GM12878 (cell line): ENCODE results near the gene SLC49A4. TPM values are rescaled to one million over a fixed set of nuclear protein-coding genes. Genes with fewer than 3 reads are reported as not detected.

Source experiments
- BHLHE40 ChIP-seq, 2 experiments: fragments of 450-650 bp in 1 of 2; IDR thresholded peaks; 2 replicates each; pipeline ENCODE4 v1.6.1; 2011 to 2017; ENCODE audit warnings: low read depth in 2 of 2, borderline replicate concordance in 1 of 2, improper control_type of control experiment in 1 of 2, low read length in 1 of 2, mild to moderate bottlenecking in 1 of 2
- BRCA1 ChIP-seq: IDR thresholded peaks from 2 replicates; pipeline ENCODE4 v1.6.1; 2011; ENCODE audit warnings: low read depth, low read length, improper control_type of control experiment
- FOXK2 ChIP-seq: fragments of 450-650 bp; IDR thresholded peaks from 2 replicates; pipeline ENCODE4 v1.6.1; 2017; ENCODE audit warnings: mild to moderate bottlenecking, moderate library complexity
- HDAC6 ChIP-seq: fragments of 200-600 bp; sonication (generic); IDR thresholded peaks from one replicate; pipeline ENCODE4 v1.8.0; 2017; ENCODE audit warnings: antibody characterized with exemption; ENCODE audit not compliant: unreplicated experiment
- IRF4 ChIP-seq: IDR thresholded peaks from 2 replicates; pipeline ENCODE4 v1.6.1; 2011; ENCODE audit warnings: low read depth, low read length
- KAT2A ChIP-seq: conservative IDR thresholded peaks from 2 replicates; pipeline ENCODE4 v1.6.1; 2011; ENCODE audit warnings: low read depth, low read length; ENCODE audit not compliant: control insufficient read depth
- NR2F1 ChIP-seq: fragments of 450-650 bp; conservative IDR thresholded peaks from 2 replicates; pipeline ENCODE4 v1.6.1; 2017; ENCODE audit warnings: mild to moderate bottlenecking
- POLR2A ChIP-seq: IDR thresholded peaks from 2 replicates; pipeline ENCODE4 v1.6.1; 2011; ENCODE audit warnings: low read depth, mild to moderate bottlenecking, low read length
- RFX5 ChIP-seq: IDR thresholded peaks from 2 replicates; pipeline ENCODE4 v1.6.1; 2011; ENCODE audit warnings: low read depth, low read length, improper control_type of control experiment
- STAT1 ChIP-seq: fragments of 450-650 bp; conservative IDR thresholded peaks from 2 replicates; pipeline ENCODE4 v1.6.1; 2014; ENCODE audit warnings: antibody characterized with exemption, mild to moderate bottlenecking
- SUZ12 ChIP-seq: fragments of 200-600 bp; sonication (generic); IDR thresholded peaks from one replicate; pipeline ENCODE4 v1.6.1; 2018; ENCODE audit warnings: antibody characterized with exemption, mild to moderate bottlenecking; ENCODE audit not compliant: unreplicated experiment
- ZSCAN29 ChIP-seq: fragments of 450-650 bp; IDR thresholded peaks from 2 replicates; pipeline ENCODE4 v1.6.1; 2017; ENCODE audit warnings: mild to moderate bottlenecking, moderate library complexity
- ZZZ3 ChIP-seq: IDR thresholded peaks from 2 replicates; pipeline ENCODE4 v1.6.1; 2011; ENCODE audit warnings: low read depth; ENCODE audit not compliant: control insufficient read depth, insufficient read length
- polyA plus RNA-seq, 11 experiments: library from polyadenylated mRNA; depleted of rRNA in 4 of 11; unstranded in 6 of 11; stranded (reverse) in 5 of 11; fragments of >200 nt; fragmentation: Nextera tagmentation in 4 of 11; fragmentation: Illumina TruSeq in 1 of 11; extraction: Ambion mirVana in 4 of 11; extraction: Trizol in 1 of 11; gene quantifications; 1 replicate in 1 of 11; 2 replicates in 10 of 11; pipeline versions ENCODE4 v1.2.1 to v1.2.3, GENCODE V29; 2011 to 2016; ENCODE audit warnings: inconsistent platforms in 2 of 11, missing spikeins in 2 of 11, low read depth in 1 of 11
- total RNA-seq, 4 experiments: library from RNA; depleted of rRNA in 3 of 4; stranded (reverse); fragments of >200 nt in 3 of 4; fragmentation: Illumina TruSeq in 1 of 4; extraction: Trizol in 1 of 4; gene quantifications; 2 replicates each; pipeline versions ENCODE4 v1.2.1 to v1.2.3, GENCODE V29; 2013 to 2021
- TF ChIP-seq, protein P1 (sequence below): fragments of 450-650 bp; IDR thresholded peaks from 2 replicates; pipeline ENCODE4 v1.6.1; 2017; ENCODE audit warnings: mild to moderate bottlenecking, moderate library complexity
- TF ChIP-seq, protein P2 (sequence below): fragments of 450-650 bp; IDR thresholded peaks from 2 replicates; pipeline ENCODE4 v1.6.1; 2016; ENCODE audit warnings: mild to moderate bottlenecking
- TF ChIP-seq, protein P3 (sequence below): fragments of 450-650 bp; IDR thresholded peaks from 2 replicates; pipeline ENCODE4 v1.6.1; 2018; ENCODE audit warnings: borderline replicate concordance, mild to moderate bottlenecking; ENCODE audit not compliant: partially characterized antibody
- TF ChIP-seq, protein P4 (sequence below): fragments of 450-650 bp; formaldehyde crosslinking; IDR thresholded peaks from 2 replicates; pipeline ENCODE4 v1.5.0; 2022; ENCODE audit warnings: mild to moderate bottlenecking, missing genetic modification characterization

SLC49A4 gene
- total and polyA plus RNA-seq, 10 of the 15 experiments (the other 5 are each of a cell fraction or from before 2014, with no cell fraction given), result 0.48 to 2.2 (median 1.4) TPM

DNA sequence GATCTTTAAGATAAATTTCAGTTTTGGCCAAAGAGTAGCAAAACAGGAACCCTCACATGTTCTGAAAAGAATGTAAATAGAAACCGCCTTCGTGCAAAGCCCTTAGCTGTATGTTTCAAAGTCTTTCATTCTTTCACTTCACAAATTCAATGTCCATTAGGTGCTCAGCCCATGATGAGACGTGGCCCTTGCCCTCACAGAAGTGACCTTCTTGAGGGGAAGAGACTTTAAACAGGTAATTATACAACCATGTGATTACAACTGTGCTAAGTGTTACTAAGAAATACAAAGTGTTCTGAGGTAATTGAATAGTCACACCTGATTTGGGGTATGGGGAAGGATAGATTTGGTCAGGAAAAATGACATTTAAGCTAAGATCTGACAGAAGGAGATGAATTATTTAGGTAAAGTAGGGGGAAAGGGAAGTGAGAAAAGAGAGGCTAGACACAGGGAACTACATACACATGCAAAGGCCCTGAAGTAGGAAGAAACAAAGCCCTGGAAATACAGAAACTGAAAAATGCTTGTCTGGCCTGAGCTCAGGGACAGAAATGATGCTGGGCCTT, 20.8 kb upstream of the SLC49A4 start (continued):
- TF ChIP-seq, protein P1, sequence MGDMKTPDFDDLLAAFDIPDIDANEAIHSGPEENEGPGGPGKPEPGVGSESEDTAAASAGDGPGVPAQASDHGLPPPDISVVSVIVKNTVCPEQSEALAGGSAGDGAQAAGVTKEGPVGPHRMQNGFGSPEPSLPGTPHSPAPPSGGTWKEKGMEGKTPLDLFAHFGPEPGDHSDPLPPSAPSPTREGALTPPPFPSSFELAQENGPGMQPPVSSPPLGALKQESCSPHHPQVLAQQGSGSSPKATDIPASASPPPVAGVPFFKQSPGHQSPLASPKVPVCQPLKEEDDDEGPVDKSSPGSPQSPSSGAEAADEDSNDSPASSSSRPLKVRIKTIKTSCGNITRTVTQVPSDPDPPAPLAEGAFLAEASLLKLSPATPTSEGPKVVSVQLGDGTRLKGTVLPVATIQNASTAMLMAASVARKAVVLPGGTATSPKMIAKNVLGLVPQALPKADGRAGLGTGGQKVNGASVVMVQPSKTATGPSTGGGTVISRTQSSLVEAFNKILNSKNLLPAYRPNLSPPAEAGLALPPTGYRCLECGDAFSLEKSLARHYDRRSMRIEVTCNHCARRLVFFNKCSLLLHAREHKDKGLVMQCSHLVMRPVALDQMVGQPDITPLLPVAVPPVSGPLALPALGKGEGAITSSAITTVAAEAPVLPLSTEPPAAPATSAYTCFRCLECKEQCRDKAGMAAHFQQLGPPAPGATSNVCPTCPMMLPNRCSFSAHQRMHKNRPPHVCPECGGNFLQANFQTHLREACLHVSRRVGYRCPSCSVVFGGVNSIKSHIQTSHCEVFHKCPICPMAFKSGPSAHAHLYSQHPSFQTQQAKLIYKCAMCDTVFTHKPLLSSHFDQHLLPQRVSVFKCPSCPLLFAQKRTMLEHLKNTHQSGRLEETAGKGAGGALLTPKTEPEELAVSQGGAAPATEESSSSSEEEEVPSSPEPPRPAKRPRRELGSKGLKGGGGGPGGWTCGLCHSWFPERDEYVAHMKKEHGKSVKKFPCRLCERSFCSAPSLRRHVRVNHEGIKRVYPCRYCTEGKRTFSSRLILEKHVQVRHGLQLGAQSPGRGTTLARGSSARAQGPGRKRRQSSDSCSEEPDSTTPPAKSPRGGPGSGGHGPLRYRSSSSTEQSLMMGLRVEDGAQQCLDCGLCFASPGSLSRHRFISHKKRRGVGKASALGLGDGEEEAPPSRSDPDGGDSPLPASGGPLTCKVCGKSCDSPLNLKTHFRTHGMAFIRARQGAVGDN, result no peak
- TF ChIP-seq ZSCAN29 (no peak), KAT2A (no peak), BHLHE40 (IDR thresholded peaks at IDR 0.05; ENCODE audit: borderline replicate concordance in 1 of 2, low read depth in 2 of 2, low read length in 1 of 2) (peak in 1 of 2 experiments; percentile 13; a peak in 1 of 4 replicates), ZZZ3 (no peak), RFX5 (no peak), SUZ12 (no peak), FOXK2 (no peak), STAT1 (no peak), IRF4 (peak; percentile 17; the same call in 1 of the 2 replicates), NR2F1 (peak; percentile 78), BRCA1 (no peak), HDAC6 (no peak), POLR2A (no peak)
- TF ChIP-seq, protein P2, sequence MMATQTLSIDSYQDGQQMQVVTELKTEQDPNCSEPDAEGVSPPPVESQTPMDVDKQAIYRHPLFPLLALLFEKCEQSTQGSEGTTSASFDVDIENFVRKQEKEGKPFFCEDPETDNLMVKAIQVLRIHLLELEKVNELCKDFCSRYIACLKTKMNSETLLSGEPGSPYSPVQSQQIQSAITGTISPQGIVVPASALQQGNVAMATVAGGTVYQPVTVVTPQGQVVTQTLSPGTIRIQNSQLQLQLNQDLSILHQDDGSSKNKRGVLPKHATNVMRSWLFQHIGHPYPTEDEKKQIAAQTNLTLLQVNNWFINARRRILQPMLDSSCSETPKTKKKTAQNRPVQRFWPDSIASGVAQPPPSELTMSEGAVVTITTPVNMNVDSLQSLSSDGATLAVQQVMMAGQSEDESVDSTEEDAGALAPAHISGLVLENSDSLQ, result peak; percentile 80
- TF ChIP-seq, protein P3, sequence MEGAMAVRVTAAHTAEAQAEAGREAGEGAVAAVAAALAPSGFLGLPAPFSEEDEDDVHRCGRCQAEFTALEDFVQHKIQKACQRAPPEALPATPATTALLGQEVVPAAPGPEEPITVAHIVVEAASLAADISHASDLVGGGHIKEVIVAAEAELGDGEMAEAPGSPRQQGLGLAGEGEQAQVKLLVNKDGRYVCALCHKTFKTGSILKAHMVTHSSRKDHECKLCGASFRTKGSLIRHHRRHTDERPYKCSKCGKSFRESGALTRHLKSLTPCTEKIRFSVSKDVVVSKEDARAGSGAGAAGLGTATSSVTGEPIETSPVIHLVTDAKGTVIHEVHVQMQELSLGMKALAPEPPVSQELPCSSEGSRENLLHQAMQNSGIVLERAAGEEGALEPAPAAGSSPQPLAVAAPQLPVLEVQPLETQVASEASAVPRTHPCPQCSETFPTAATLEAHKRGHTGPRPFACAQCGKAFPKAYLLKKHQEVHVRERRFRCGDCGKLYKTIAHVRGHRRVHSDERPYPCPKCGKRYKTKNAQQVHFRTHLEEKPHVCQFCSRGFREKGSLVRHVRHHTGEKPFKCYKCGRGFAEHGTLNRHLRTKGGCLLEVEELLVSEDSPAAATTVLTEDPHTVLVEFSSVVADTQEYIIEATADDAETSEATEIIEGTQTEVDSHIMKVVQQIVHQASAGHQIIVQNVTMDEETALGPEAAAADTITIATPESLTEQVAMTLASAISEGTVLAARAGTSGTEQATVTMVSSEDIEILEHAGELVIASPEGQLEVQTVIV, result no peak
- TF ChIP-seq, protein P4, sequence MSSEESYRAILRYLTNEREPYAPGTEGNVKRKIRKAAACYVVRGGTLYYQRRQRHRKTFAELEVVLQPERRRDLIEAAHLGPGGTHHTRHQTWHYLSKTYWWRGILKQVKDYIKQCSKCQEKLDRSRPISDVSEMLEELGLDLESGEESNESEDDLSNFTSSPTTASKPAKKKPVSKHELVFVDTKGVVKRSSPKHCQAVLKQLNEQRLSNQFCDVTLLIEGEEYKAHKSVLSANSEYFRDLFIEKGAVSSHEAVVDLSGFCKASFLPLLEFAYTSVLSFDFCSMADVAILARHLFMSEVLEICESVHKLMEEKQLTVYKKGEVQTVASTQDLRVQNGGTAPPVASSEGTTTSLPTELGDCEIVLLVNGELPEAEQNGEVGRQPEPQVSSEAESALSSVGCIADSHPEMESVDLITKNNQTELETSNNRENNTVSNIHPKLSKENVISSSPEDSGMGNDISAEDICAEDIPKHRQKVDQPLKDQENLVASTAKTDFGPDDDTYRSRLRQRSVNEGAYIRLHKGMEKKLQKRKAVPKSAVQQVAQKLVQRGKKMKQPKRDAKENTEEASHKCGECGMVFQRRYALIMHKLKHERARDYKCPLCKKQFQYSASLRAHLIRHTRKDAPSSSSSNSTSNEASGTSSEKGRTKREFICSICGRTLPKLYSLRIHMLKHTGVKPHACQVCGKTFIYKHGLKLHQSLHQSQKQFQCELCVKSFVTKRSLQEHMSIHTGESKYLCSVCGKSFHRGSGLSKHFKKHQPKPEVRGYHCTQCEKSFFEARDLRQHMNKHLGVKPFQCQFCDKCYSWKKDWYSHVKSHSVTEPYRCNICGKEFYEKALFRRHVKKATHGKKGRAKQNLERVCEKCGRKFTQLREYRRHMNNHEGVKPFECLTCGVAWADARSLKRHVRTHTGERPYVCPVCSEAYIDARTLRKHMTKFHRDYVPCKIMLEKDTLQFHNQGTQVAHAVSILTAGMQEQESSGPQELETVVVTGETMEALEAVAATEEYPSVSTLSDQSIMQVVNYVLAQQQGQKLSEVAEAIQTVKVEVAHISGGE, result no peak
